ENCODE data around the gene SELENON.

The SELENON gene

DNA sequence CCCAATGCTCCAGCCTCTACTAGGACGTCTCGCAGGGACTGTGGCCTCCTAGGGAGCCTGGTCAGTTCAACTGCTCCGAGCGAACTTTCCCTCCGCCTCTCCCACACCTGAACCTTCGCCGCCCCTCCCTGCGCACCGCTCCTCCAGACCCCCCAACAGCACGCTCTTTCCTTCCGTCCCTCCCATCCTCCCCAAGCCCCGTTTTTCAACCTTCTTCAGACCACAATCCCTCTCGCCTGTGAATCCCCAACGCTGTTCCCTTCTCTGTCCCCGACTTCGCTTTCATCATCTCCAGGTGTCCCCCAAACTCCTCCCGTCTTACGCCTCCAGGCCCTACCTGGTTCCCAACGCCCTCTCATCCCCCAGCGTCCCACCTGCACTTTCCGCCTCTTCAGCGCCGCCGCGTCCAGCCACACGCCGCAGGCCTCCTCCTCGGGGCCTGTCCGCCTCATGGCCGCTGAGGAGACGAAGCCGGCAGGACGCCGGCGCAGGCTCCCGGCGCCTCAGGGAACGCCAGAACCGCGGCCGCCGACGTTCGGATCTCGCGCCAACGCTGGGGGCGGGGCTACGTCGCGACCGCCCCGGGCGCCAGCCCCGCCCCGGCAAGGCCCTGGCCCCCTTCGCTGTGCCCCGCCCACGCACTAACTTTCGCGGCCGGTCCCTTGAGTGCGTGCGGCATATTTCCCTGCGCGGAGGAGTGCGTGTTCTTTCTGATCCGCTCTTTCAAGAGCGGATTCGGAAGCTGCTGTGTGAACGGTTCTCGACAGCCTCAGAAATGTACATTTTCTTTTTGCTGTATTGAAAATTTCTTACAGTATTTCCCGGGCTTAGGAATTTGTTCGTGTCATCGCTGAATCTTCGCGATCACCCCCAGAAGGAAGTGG, 59.2 kb downstream of the SELENON start, which contains the start of gene AUNIP:
Gene AUNIP, minus strand, starts transcription at position 552 of the 884 bp plus-strand sequence. Its CDS starts 100 bp downstream, at position 452.
- peak within 1 kb of the TSS; percentile 84 for H3K27ac ChIP-seq
- TF ChIP-seq, protein P1, sequence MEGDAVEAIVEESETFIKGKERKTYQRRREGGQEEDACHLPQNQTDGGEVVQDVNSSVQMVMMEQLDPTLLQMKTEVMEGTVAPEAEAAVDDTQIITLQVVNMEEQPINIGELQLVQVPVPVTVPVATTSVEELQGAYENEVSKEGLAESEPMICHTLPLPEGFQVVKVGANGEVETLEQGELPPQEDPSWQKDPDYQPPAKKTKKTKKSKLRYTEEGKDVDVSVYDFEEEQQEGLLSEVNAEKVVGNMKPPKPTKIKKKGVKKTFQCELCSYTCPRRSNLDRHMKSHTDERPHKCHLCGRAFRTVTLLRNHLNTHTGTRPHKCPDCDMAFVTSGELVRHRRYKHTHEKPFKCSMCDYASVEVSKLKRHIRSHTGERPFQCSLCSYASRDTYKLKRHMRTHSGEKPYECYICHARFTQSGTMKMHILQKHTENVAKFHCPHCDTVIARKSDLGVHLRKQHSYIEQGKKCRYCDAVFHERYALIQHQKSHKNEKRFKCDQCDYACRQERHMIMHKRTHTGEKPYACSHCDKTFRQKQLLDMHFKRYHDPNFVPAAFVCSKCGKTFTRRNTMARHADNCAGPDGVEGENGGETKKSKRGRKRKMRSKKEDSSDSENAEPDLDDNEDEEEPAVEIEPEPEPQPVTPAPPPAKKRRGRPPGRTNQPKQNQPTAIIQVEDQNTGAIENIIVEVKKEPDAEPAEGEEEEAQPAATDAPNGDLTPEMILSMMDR (conservative IDR thresholded peaks at IDR 0.05) = no peak
- peak; percentile 60; the same call in 1 of the 2 replicates for TF ChIP-seq ZFX (IDR thresholded peaks at IDR 0.05)

GRCh38 chr1:25861316-25862286, 61.6 kb downstream of the SELENON start:
- no peak overlapping the region for H3K27ac ChIP-seq

GRCh38 chr1:25862785-25863485, 62.9 kb downstream of the SELENON start:
- no peak for TF ChIP-seq ZFX (IDR thresholded peaks at IDR 0.05)
- TF ChIP-seq, protein P1 (conservative IDR thresholded peaks at IDR 0.05) = no peak
- no peak overlapping the region for H3K27ac ChIP-seq

More at GRCh38 chr1:25861316-25862286, 61.6 kb downstream of the SELENON start:
- TF ChIP-seq ZFX (IDR thresholded peaks at IDR 0.05) = no peak
- TF ChIP-seq, protein P1 (conservative IDR thresholded peaks at IDR 0.05) = no peak

DNA sequence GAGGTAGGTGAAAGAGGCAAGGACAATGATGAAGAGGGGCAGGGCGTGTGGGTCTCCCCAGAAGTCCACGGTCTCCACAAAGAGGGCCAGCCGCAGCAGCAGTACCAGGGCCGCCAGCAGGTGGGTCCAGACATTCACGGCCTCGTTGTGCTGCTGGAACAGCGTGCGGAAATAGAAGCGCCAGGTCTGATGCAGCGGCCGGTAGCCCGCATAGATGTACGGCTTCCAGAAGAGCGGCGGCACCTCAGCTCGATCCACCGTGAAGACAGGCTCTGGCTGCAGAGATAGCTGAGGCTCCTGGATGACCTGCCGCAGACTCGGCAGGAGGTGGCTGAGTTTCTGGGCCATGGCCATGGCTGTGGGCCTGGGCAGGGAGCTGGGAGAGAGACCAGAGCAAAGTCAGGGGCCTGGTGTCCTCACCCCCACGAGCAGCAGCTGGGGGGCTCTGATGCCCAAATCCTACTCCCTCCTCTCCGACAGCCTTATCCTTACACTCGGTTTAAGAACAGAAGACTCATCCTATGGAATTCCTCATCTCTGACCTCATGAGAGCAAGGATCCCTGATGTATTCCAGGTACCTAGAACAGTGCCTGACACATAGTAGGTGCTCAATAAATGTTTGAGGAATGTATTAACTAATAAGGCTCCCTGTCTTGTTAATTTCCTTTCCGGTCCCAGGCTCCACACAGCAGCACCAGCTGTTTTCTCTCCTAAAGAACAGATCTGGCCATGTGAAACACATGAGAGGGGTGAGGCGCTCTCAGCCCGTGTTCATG, 63.7 kb downstream of the SELENON start:
- TF ChIP-seq, protein P1 (conservative IDR thresholded peaks at IDR 0.05) = no peak
- TF ChIP-seq ZFX (IDR thresholded peaks at IDR 0.05) = no peak
- H3K27ac ChIP-seq = no peak overlapping the region

- no peak overlapping the region for H3K27ac ChIP-seq
Observed at GRCh38 chr1:25864434-25864833, 64.4 kb downstream of the SELENON start.

GRCh38 chr1:25866288-25866687, 66.3 kb downstream of the SELENON start:
- no peak overlapping the region for H3K27ac ChIP-seq
- no peak for TF ChIP-seq ZFX (IDR thresholded peaks at IDR 0.05)
- TF ChIP-seq, protein P1 (conservative IDR thresholded peaks at IDR 0.05) = no peak

More at GRCh38 chr1:25864434-25864833, 64.4 kb downstream of the SELENON start:
- TF ChIP-seq ZFX (IDR thresholded peaks at IDR 0.05) = no peak
- TF ChIP-seq, protein P1 (conservative IDR thresholded peaks at IDR 0.05) = no peak
